BLaER1 (cell line): ENCODE data around the gene TTPAL.

ENCODE experiments used
- H3K27ac ChIP-seq: shearing (Covaris generic); formaldehyde crosslinking; 2 replicates; pipeline ENCODE4 v1.8.1; 2022
- H3K27me3 ChIP-seq: shearing (Covaris generic); formaldehyde crosslinking; 2 replicates; pipeline ENCODE4 v1.8.1; 2022
- H3K36me3 ChIP-seq: shearing (Covaris generic); formaldehyde crosslinking; 2 replicates; pipeline ENCODE4 v1.8.1; 2022
- H3K4me1 ChIP-seq: shearing (Covaris generic); formaldehyde crosslinking; 2 replicates; pipeline ENCODE4 v1.8.1; 2022
- H3K4me2 ChIP-seq: shearing (Covaris generic); formaldehyde crosslinking; 2 replicates; pipeline ENCODE4 v1.8.1; 2022
- H3K4me3 ChIP-seq: shearing (Covaris generic); formaldehyde crosslinking; 2 replicates; pipeline ENCODE4 v1.8.1; 2022
- H3K9ac ChIP-seq: shearing (Covaris generic); formaldehyde crosslinking; 2 replicates; pipeline ENCODE4 v1.8.1; 2022
- H3K9me3 ChIP-seq: shearing (Covaris generic); formaldehyde crosslinking; 2 replicates; pipeline ENCODE4 v1.8.1; 2022
- H4K20me1 ChIP-seq: shearing (Covaris generic); formaldehyde crosslinking; 2 replicates; pipeline ENCODE4 v1.8.1; 2022
- Cebpa-rat ChIP-seq: shearing (Covaris generic); IDR thresholded peaks from 2 replicates; pipeline ENCODE4 v1.8.1; 2022

TTPAL gene

DNA sequence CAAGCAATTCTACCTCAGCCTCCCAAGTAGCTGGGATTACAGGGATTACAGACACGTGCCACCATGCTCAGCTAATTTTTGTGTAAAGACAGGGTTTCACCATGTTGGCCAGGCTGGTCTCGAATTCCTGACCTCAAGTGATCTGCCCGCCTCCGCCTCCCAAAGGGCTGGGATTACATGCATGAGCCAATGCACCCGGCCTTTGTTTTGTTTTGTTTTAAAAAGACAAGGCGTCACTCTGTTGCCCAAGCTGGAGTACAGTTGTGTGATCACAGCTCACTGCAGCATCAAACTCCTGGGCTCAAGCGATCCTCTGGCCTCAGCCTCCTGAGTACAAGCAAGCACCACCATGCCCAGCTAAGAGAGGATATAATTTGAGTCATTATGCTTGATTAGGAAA, 40.8 kb downstream of the TTPAL start:
- H3K9ac ChIP-seq = no peak overlapping the region
- H4K20me1 ChIP-seq = peaks cover 100% of the 10 kb centered on the region
- H3K4me3 ChIP-seq = no peak overlapping the region
- peaks cover 24% of the 10 kb centered on the region for H3K4me1 ChIP-seq
- peaks cover 60% of the 10 kb centered on the region for H3K36me3 ChIP-seq
- no peaks in the 10 kb centered on the region for H3K27me3 ChIP-seq
- TF ChIP-seq Cebpa-rat = no peak
- no peak overlapping the region for H3K4me2 ChIP-seq
- H3K27ac ChIP-seq = no peak overlapping the region
- H3K9me3 ChIP-seq = no peaks in the 10 kb centered on the region

DNA sequence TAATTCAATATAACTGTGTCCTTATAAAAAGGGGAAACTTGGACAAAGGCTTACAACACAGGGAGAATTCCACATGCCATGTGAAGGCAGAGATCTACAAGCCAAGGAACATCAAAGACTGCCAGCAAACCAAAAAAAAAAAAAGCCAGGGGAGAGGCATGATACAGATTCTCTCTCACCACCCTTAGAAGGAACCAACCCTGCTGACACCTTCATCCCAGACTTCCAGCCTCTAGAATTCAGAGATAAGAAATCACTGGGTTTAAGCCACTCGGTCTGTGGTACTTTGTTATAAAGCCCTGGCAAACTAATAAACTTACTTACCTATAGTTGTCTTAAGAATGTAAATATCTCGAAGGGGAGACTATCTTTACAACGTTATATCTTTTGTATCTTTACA, 41.8 kb downstream of the TTPAL start:
- Histone ChIP-seq H3K27me3 (no peaks in the 10 kb centered on the region), H3K27ac (no peak overlapping the region), H4K20me1 (peaks cover 92% of the 10 kb centered on the region)

DNA sequence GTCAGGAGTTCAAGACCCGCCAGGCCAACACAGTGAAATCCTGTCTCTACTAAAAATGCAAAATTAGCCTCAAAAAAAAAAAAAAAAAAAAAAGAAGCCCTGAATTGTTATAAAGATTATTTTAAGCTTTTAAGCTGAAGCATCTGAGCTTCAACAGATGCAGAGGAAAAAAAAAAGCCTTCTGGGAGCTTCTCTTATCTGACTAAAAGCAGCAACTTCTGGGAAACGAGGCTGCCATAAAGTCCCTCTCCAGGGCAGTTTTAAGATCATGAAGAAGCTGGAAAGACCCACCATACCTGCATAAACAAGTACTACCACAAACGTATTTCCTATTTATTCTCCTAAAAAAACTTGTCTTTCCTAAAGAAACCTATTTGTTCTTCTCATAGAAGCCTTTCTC, 42.6 kb downstream of the TTPAL start:
- Histone ChIP-seq H3K4me3 (no peak overlapping the region), H3K9ac (no peak overlapping the region), H4K20me1 (peaks cover 84% of the 10 kb centered on the region), H3K9me3 (no peaks in the 10 kb centered on the region), H3K27ac (no peak overlapping the region), H3K4me1 (peaks cover 32% of the 10 kb centered on the region), H3K36me3 (peaks cover 43% of the 10 kb centered on the region), H3K4me2 (no peak overlapping the region), H3K27me3 (no peaks in the 10 kb centered on the region)
- TF ChIP-seq Cebpa-rat = no peak

More for the DNA sequence above, 41.8 kb downstream of the TTPAL start:
- Histone ChIP-seq H3K9ac (no peak overlapping the region), H3K9me3 (no peaks in the 10 kb centered on the region), H3K4me3 (no peak overlapping the region), H3K4me2 (no peak overlapping the region), H3K36me3 (peaks cover 51% of the 10 kb centered on the region), H3K4me1 (peaks cover 27% of the 10 kb centered on the region)
- no peak for TF ChIP-seq Cebpa-rat

DNA sequence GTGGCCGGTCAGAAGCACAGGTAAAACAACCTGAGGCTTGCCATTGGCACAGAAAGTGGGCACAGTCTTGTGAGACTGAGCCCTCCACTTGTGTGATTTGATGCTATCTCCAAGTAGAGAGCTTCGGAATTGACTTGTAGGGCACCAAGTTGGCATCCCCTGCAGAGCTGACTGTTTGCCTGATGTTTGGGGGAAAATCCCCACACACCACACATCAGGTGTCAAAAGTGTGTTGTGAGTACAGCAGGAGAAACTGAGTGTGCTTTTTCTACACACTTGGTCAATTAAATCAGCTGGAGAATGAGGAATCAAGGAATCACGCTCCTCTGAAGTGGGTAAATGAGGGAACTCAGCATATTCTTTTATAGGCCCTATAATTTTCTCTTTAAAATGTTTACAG, 45.2 kb downstream of the TTPAL start:
- H3K9me3 ChIP-seq = no peaks in the 10 kb centered on the region
- no peaks in the 10 kb centered on the region for H3K27me3 ChIP-seq
- peak overlapping the region; percentile 88 for H3K4me3 ChIP-seq
- H3K9ac ChIP-seq = peak overlapping the region; percentile 92
- H3K27ac ChIP-seq = 0 out of 2 replicates have a peak overlapping the region, but pooled peaks have one; percentile 95
- H3K4me2 ChIP-seq = peak overlapping the region; percentile 89
- peaks cover 28% of the 10 kb centered on the region for H3K36me3 ChIP-seq
- H4K20me1 ChIP-seq = peaks cover 58% of the 10 kb centered on the region
- peaks cover 32% of the 10 kb centered on the region for H3K4me1 ChIP-seq
- no peak for TF ChIP-seq Cebpa-rat

DNA sequence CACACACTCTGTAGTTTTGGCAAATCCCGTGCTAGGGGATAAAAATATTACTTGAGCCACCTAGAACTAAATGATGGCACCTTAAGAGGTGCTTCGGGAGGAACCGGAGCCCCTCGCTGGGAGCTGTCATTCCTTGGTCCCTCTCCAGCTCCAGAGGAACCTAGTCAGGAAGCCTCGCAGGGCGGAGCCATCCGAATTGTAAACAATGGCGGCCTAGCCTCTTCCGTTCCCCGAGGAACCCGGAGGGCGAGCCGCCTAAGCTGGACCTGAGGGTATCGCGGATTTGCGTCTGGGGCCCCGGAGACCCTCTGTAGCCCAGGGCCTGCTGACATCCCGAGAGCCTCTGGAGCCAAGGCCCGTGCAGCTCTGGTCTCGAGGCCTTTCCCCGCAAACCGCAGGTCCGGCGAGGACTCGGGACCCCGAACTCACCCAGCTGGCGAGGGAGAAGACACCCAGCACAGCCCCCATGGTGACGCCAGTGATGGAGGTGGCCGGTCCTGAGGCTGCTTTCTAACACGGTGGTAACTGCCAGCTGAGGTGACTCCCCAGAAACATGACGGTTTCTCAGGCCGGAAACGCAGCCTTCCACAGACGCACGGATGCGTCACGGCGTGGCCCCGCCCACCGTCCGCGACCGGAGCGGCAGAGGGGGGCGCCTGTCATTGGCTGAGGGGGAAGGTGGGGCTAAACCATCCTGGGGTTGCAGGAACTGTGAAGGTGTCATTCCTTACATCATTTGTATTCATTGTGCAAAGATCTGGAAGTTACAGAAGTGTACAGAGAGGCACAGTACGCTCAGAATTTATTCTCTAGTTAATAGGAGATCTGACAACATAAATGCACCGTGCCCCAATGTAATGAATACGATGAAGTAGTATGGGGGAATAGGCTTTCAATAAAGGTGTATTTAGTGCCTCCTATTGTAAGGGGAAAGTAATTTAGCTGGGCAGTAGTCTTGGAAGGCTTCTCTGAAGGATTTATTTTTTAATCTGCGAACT, 46.1 kb downstream of the TTPAL start, which contains the start of gene SERINC3:
SERINC3 (minus strand) TSS at position 587 of the 998 bp plus-strand sequence; CDS start at position 468, 119 bp downstream.
- peaks cover 32% of the 10 kb centered on the region for H3K4me1 ChIP-seq
- H3K27me3 ChIP-seq = no peaks in the 10 kb centered on the region
- H3K9me3 ChIP-seq = no peaks in the 10 kb centered on the region
- H3K4me3 ChIP-seq = peak within 1 kb of the TSS; percentile 88
- peak within 1 kb of the TSS; percentile 95 for H3K27ac ChIP-seq
- H3K9ac ChIP-seq = peak within 1 kb of the TSS; percentile 92
- peaks cover 49% of the 10 kb centered on the region for H4K20me1 ChIP-seq
- no peak for TF ChIP-seq Cebpa-rat
- H3K4me2 ChIP-seq = peak within 1 kb of the TSS; percentile 89
- H3K36me3 ChIP-seq = peaks cover 19% of the 10 kb centered on the region

DNA sequence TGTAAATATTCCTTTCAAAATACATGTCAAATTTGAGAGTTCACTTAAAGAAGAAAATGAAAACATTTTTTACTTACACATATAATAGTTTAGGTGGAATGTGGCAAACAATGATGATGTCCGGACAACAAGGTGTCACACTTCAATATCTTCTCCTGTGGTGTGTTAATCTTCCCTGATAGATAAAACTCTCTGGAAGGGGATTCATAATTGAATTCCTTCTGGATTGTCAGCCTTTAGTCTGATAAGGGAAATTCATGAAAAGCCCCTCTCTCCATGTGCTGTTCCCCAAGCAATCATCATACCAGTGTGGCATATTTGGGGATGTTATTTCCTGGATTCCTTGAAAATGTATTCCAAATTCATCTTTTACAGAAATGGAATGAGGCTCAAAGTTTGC, 47.2 kb downstream of the TTPAL start:
- Histone ChIP-seq H3K36me3 (peaks cover 9% of the 10 kb centered on the region), H3K9ac (no peak overlapping the region), H3K27me3 (no peaks in the 10 kb centered on the region), H3K9me3 (no peaks in the 10 kb centered on the region), H3K4me2 (no peak overlapping the region; the same call in 1 of the 2 replicates), H4K20me1 (peaks cover 38% of the 10 kb centered on the region), H3K27ac (no peak overlapping the region; the same call in 1 of the 2 replicates), H3K4me3 (no peak overlapping the region), H3K4me1 (peaks cover 32% of the 10 kb centered on the region)
- no peak for TF ChIP-seq Cebpa-rat

DNA sequence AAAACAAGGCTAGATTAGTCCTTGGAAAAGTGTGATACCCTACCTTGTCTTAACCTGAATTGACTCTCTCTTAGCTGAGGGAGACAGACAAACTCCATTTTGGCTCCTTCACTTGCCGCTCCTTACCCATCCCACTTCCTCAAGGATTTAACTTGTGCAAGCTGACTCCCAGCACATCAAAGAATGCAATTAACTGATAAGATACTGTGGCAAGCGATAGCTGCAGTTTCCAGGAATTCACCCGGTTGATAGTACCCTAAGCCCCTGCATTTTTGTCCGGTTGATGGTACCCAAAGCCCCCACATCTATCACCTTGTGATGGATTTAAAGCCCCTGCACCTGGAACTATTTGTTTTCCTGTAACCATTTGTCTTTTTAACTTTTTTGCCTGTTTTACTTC, 48.1 kb downstream of the TTPAL start:
- no peak for TF ChIP-seq Cebpa-rat
- Histone ChIP-seq H4K20me1 (peaks cover 29% of the 10 kb centered on the region), H3K4me1 (peaks cover 32% of the 10 kb centered on the region), H3K4me3 (no peak overlapping the region), H3K4me2 (no peak overlapping the region), H3K9ac (no peak overlapping the region), H3K9me3 (no peaks in the 10 kb centered on the region), H3K36me3 (peaks cover 6% of the 10 kb centered on the region), H3K27me3 (no peaks in the 10 kb centered on the region), H3K27ac (no peak overlapping the region)

DNA sequence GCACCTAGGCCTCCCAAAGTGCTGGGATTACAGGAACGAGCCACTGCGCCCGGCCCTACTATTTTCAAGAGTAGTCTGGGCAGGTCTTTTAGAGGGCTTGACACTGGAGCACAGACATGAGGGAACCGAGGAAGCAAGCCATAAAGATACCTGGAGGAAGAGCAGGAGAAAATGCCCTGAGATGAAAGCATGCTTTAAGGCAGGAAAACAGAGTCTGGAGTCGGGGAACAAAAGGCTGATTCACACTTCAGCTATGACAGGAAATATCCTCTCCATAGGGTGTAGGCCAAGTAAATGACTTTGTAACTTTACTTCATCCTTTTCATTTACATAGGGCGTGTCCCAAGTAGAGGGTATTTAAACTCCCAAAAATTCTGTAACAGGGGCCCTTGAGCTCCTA, 50.5 kb downstream of the TTPAL start:
- H3K27ac ChIP-seq = no peak overlapping the region
- H3K9ac ChIP-seq = no peak overlapping the region
- peaks cover 9% of the 10 kb centered on the region for H3K4me1 ChIP-seq
- no peak for TF ChIP-seq Cebpa-rat
- peaks cover 6% of the 10 kb centered on the region; the same call in 1 of the 2 replicates for H3K27me3 ChIP-seq
- H3K9me3 ChIP-seq = no peaks in the 10 kb centered on the region
- H3K4me2 ChIP-seq = no peak overlapping the region
- no peaks in the 10 kb centered on the region for H3K36me3 ChIP-seq
- no peak overlapping the region for H3K4me3 ChIP-seq
- H4K20me1 ChIP-seq = peaks cover 5% of the 10 kb centered on the region

DNA sequence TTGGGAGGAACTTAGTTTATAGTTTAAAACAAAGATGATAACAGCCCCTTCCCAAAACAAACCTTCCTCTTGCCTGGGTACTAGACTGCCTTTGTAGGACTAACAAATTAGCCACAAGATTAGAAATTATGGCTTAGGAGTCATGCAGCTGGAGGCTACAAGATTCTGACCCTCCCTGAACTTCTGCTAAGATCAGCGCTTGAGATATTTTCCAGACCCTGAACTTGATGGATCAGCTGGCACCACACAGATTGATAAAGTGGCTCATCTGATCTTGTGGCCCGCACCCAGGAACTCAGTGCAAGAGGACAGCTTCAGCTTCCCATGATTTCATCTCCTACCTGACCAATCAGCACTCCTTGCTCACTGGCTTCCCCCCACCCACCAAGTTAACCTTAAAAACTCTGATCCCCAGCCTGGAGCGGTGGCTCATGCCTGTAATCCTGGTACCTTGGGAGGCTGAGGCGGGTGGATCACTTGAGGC, 52.1 kb downstream of the TTPAL start:
- Histone ChIP-seq H3K4me3 (no peak overlapping the region), H3K4me2 (no peak overlapping the region), H3K4me1 (peaks cover 17% of the 10 kb centered on the region), H3K27ac (no peak overlapping the region), H3K27me3 (peaks cover 22% of the 10 kb centered on the region), H3K9me3 (no peaks in the 10 kb centered on the region), H3K9ac (no peak overlapping the region), H3K36me3 (no peaks in the 10 kb centered on the region), H4K20me1 (no peaks in the 10 kb centered on the region)
- TF ChIP-seq Cebpa-rat = no peak

DNA sequence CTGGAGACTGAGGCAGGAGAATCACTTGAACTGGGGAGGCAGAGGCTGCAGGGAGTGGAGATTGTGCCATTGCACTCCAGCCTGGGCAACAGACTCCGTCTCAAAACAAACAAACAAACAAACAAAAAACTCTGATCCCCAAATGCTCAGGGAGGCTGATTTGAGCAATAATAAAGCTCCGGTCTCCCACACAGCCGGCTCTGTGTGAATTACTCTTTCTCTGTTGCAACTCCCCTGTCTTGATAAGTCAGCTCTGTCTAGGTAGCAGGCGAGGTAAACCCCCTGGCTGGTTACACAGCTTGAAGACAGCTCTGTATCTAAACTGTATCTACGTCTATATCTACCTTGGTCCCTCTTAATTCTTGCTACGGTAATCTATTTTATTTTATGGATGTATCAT, 52.6 kb downstream of the TTPAL start:
- Histone ChIP-seq H3K4me2 (no peak overlapping the region), H3K9me3 (no peaks in the 10 kb centered on the region), H3K4me1 (peaks cover 17% of the 10 kb centered on the region), H4K20me1 (no peaks in the 10 kb centered on the region), H3K9ac (no peak overlapping the region), H3K27me3 (peaks cover 28% of the 10 kb centered on the region), H3K27ac (no peak overlapping the region), H3K4me3 (no peak overlapping the region), H3K36me3 (no peaks in the 10 kb centered on the region)
- TF ChIP-seq Cebpa-rat = no peak
